ENCODE data around the gene CTIF.

- TF ChIP-seq EZH2 (IDR thresholded peaks at IDR 0.05) (no peak), POLR2AphosphoS5 (IDR thresholded peaks at IDR 0.05; ENCODE audit: borderline replicate concordance, low read depth, low read length) (no peak)
These were observed 236.7 kb downstream of the CTIF start for GRCh38 chr18:48775372-48776155.
